ENCODE data around the gene ULK1.
A peak's percentile ranks its signal among the peaks of the same experiment; 100 is the strongest.

ULK1 gene

GRCh38 chr12:131892711-131893604 is 1.5 kb upstream of the ULK1 start:
- DNase-seq: no peak

- no peak for DNase-seq
Measured at GRCh38 chr12:131893605-131894312, 663 bp upstream of the ULK1 start.

DNA sequence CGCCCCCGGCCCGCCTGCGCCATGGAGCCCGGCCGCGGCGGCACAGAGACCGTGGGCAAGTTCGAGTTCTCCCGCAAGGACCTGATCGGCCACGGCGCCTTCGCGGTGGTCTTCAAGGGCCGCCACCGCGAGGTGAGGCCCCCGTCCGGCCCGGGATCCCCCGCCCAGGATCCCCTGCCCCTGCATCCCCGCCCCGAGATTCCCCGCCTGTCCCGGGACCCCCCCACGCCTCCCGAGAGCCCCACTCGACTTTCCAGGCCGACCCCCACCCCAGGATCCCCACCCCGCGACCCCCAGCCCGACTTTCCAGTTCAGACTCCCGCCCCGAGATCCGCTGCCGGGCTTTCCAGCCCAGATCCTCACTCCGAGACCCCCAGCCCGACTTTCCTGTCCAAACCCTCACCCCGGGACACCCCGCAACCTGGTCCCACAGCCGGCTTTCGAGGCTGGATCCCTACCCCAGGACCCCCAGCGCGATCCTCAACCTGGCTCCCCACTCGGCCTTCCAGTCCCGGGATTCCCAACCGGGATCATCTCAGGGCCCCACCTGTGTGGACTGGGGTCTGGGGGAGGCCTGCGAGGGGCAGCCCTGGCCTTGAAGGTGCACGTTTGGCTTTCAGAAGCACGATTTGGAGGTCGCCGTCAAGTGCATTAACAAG is 688 bp downstream of the ULK1 start:
- no peak for DNase-seq

DNA sequence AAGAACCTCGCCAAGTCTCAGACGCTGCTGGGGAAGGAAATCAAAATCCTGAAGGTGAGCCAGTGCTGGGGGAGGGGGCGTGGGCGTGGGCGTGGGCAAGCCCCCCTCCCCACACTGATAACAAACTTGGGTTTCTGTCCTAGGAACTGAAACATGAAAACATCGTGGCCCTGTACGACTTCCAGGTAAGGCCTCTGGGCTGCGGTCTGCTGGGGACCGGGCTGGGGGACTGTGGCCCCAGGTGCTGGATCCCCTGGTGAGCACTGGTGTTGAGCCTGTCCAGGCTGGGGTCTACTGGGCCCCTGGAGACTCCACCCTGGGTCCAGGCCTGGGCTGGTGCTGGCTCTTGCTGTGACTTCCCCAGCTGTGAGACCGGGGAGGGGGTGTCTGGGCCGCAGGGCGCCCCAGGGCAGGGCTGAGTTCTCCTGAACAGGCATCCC is 1.2 kb downstream of the ULK1 start:
- DNase-seq: no peak

GRCh38 chr12:131896080-131896810 is 1.8 kb downstream of the ULK1 start:
- DNase-seq: peak; percentile 87

- peak; percentile 82 for DNase-seq
Measured at GRCh38 chr12:131896811-131897270, 2.4 kb downstream of the ULK1 start.

- no peak for DNase-seq
Measured at GRCh38 chr12:131897276-131897675, 2.9 kb downstream of the ULK1 start.

DNA sequence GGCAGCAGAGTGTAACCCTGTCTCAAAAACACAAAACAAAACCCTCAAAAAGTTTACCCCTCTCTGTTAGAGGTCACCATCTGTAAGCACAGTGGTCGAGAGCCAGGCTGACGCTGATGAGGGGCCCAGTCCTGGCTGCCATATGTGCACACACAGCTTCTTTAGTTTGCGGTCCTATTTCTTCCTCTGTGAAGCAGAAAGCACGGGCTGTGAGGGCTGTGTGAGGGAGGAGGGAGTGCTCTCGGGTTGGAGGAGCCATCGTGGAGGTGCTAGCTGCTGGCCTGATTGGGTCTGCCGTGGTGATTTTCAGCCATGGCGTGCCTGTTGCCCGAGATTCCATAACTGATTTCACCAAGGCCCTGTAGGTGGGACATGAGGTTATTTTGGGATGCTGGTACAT is 3.5 kb downstream of the ULK1 start:
- DNase-seq: no peak

- no peak for DNase-seq
Measured at GRCh38 chr12:131900397-131900796, 6.0 kb downstream of the ULK1 start.

GRCh38 chr12:131901431-131902331 is 7.3 kb downstream of the ULK1 start:
- peak; percentile 19 for DNase-seq

DNA sequence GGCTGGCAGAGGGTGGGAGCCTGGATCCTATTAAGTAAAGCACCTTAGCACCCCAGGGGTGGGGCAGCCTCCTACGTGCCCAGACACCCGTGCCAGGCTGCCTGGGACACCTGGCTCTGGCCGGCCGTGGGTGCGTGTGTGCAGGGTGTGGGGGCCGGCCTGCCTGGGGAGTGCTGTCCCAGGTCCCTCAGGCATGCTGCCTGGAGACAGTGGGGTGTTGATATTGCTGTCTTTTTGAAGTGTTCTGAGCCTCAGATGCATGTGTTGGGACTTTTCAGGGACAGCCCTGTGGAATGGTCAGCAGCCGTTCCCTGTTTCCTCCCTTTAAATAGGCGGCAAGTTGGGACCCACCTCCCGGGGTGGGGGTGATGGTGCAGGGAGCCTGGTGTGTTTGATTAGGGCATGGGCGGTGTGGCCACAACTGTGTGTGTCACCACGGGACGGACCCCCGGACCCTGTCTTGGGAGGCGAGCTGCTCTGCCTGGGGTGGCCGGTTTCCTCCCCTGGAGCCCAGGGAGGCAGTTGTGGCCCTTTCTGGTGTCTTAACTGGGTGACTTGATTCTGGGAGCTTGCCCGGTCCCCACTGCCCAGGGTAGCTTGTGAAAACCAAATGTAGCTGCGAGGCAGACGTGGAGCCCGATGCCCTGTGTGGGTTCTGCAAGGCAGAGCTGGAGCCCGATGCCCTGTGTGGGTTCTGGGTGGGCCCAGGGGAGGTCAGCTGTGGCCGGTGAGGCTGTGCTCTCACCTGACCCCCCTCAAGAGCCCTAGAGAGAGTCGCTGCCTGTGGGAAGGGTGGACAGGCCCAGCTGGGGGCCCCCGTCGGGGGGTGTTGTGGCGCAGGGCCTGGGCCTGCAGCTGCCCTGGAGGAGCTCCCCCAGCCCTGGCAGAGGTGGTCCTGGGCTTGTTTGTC is 8.2 kb downstream of the ULK1 start:
- no peak for DNase-seq

DNA sequence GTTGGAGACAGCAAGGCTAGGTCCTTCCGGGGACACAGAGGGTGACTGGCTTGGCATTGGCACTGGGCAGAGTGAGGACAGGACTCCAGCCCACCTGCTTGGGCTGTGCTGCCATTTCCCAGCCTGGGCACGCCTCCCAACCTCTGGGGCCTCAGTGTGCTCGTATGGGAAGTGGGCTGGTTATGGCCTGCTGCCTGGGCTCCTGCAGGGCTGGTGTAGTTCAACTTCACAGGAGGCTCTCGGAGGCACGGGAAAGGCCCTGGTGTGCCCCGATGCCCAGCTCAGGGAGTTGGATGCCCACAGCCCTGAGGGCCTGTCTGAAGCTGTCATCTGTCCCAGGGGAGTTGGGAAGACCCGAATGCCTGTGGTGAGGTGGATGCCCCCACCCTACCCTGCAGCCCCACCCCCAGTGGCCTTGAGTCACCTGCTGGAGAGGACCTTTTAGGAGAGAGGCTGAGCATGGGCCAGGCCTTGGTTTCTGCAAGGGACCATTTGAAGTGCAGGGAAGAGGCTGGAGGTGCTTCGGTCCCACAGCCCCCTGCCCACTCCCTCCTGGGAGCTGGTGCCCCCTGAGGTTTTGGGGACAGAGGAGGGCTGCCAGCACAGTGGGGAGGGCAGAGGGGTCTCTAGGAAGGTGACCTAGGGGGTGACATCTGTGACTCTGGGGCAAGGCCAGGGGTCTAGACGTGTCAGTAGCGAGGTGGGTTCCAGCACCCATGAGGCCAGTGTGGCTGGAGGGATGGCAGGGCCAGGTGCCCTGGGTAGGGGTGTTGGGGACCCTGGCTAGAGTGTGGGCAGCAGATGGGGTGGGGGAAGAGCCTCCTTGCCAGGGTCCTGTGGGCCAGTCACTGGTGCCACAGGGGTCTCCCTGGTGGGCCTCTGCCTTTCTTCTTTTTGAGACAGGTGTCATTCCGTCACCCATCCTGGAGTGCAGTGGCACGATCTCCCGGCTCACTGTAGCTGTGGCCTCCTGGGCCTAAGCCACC is 9.1 kb downstream of the ULK1 start:
- DNase-seq: peak; percentile 18

DNA sequence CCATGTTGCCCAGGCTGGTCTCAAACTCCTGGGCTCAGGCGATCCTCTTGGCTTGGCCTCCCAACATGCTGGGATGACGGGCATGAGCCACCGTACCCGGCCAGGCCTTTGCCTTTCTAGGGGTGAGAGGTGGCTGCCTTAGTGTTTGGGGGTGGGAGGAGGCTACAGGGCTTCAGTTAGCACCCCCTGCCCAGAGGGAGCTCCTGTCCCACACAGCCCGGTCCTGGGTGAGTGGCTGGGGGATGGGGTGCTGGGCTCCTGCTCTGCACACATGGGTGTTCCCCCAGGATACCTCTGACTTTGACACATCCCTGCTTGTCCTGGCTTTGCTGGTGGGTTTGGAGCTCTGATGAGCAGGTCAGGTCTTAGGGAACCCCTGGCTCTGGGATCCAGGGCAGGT is 9.9 kb downstream of the ULK1 start:
- peak; percentile 9 for DNase-seq

DNA sequence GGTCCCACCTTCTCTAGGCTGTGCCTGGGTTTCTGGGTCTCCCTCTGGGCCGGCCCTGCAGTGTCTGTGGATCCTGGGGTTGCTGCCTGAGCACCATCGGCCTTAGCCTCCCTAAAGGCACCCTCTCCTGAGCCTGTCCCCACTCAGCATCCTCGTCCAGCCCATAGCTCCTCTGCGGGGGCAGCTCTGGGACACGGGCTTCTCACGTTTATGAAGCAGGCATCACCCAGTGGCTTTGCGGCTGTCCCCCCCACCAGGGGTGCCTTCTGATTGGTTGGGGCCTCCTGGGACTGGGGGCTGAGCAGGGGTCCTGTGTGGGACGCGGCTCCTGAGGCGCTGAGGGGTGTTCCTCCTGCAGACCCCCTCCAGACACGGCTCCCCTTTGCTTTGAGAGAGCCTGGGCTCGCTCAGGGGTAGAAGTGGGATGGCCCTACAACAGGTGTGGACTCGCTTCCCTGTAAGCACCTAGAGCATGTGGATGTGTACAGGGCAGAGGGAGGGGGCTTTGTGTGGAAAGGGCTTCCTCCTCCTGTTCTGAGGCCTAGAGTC is 10.7 kb downstream of the ULK1 start:
- DNase-seq: peak; percentile 20

DNA sequence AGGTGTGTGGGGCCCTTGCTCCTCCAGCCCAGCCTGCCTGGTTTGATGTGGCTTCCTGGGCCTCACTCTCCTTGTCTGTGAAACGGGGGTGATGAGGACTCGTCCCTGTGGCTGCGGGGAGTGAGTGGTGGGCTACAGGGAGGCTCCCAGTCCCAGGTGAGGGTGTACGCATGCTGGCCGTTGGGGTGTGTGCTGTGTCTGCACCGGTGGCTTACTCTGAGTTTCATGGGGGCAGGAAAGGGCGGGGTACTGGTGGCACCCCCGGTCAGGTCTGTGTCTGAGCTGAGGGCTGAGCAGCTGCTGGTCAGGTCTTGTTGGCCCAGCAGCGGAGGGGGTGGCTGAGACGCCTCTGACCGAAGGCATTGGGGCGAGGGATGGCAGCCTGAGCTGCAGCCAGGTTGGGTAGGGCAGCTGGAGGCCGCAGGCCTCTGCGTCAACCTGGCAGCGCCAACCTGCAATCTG is 11.2 kb downstream of the ULK1 start:
- no peak for DNase-seq

GRCh38 chr12:131907379-131908091 is 13.1 kb downstream of the ULK1 start:
- no peak for DNase-seq

GRCh38 chr12:131908092-131909080 is 14.0 kb downstream of the ULK1 start:
- DNase-seq: no peak

Data from left hindlimb (tissue), 1 donor.